Measurements from ENCODE around the gene AKR1D1. TPM values are rescaled to one million over a fixed set of nuclear protein-coding genes. Genes with fewer than 3 reads are reported as not detected.
A peak's percentile ranks its signal among the peaks of the same experiment; 100 is the strongest.

The AKR1D1 gene
- total and polyA plus RNA-seq, 2 of the 13 experiments (the other 11 are each of a cell fraction or from before 2014, with no cell fraction given): 6.9 to 37.0 TPM

DNA sequence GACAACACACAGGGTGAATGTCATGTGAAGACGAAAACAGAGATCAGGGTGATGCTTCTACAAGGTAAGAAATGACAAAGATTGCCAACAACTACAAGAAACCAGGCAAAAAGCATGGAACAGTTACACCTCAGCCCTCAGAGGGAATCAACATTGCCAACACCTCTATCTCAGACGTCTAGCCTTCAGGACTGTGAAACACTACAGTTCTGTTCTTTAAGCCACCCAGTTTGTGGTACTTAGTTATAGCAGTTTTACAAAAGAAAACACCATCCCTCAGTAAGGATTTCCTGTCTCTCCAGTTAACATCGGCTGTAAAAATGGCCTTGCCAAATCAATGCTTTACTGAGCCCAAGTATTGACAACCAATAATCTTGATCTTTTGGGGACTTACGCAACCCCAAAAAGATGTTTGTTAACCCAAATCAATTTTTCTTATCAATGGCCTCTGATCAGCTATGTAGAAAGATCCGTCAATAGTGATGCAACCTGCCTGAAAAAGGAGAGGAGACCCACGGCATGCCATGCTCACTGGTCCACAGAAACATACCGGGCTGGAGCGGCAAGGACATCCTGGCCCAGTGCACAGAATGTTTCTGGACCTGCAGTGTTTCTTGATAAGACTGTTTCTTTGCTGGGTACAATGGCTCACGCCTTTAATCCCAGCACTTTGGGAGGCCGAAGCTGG, 44.0 kb downstream of the AKR1D1 start (continued):
- TF ChIP-seq SIX1 (CRISPR knock-in tag; IDR thresholded peaks at IDR 0.05; ENCODE audit: borderline replicate concordance): 0 out of 2 replicates have a peak, but pooled peaks have one; percentile 38
- no peak for TF ChIP-seq TARDBP (CRISPR knock-in tag; IDR thresholded peaks at IDR 0.05)
- TF ChIP-seq, protein P1, sequence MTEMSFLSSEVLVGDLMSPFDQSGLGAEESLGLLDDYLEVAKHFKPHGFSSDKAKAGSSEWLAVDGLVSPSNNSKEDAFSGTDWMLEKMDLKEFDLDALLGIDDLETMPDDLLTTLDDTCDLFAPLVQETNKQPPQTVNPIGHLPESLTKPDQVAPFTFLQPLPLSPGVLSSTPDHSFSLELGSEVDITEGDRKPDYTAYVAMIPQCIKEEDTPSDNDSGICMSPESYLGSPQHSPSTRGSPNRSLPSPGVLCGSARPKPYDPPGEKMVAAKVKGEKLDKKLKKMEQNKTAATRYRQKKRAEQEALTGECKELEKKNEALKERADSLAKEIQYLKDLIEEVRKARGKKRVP (CRISPR knock-in tag; IDR thresholded peaks at IDR 0.05): peak in 1 of 2 experiments; percentile 92; a peak in 2 of 4 replicates
- no peak for TF ChIP-seq SMAD9 (CRISPR knock-in tag; IDR thresholded peaks at IDR 0.05)
- no peak for TF ChIP-seq HOXD1 (CRISPR knock-in tag; IDR thresholded peaks at IDR 0.05)
- TF ChIP-seq, protein P2, sequence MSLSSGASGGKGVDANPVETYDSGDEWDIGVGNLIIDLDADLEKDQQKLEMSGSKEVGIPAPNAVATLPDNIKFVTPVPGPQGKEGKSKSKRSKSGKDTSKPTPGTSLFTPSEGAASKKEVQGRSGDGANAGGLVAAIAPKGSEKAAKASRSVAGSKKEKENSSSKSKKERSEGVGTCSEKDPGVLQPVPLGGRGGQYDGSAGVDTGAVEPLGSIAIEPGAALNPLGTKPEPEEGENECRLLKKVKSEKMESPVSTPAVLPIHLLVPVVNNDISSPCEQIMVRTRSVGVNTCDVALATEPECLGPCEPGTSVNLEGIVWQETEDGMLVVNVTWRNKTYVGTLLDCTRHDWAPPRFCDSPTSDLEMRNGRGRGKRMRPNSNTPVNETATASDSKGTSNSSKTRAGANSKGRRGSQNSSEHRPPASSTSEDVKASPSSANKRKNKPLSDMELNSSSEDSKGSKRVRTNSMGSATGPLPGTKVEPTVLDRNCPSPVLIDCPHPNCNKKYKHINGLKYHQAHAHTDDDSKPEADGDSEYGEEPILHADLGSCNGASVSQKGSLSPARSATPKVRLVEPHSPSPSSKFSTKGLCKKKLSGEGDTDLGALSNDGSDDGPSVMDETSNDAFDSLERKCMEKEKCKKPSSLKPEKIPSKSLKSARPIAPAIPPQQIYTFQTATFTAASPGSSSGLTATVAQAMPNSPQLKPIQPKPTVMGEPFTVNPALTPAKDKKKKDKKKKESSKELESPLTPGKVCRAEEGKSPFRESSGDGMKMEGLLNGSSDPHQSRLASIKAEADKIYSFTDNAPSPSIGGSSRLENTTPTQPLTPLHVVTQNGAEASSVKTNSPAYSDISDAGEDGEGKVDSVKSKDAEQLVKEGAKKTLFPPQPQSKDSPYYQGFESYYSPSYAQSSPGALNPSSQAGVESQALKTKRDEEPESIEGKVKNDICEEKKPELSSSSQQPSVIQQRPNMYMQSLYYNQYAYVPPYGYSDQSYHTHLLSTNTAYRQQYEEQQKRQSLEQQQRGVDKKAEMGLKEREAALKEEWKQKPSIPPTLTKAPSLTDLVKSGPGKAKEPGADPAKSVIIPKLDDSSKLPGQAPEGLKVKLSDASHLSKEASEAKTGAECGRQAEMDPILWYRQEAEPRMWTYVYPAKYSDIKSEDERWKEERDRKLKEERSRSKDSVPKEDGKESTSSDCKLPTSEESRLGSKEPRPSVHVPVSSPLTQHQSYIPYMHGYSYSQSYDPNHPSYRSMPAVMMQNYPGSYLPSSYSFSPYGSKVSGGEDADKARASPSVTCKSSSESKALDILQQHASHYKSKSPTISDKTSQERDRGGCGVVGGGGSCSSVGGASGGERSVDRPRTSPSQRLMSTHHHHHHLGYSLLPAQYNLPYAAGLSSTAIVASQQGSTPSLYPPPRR (CRISPR knock-in tag; IDR thresholded peaks at IDR 0.05; ENCODE audit: borderline replicate concordance): peak; percentile 46; the same call in 1 of the 2 replicates
- TF ChIP-seq, protein P3, sequence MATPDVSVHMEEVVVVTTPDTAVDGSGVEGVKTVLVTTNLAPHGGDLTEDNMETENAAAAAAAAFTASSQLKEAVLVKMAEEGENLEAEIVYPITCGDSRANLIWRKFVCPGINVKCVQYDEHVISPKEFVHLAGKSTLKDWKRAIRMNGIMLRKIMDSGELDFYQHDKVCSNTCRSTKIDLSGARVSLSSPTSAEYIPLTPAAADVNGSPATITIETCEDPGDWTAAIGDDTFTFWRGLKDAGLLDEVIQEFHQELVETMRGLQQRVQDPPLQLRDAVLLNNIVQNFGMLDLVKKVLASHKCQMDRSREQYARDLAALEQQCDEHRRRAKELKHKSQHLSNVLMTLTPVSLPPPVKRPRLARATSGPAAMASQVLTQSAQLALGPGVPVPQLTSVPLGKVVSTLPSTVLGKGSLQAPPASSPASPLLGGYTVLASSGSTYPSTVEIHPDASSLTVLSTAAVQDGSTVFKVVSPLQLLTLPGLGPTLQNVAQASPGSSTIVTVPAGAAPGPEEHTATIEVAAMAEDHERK (CRISPR knock-in tag; IDR thresholded peaks at IDR 0.05; ENCODE audit: low read depth): no peak
- TF ChIP-seq ZNF253 (CRISPR knock-in tag; IDR thresholded peaks at IDR 0.05; ENCODE audit: borderline replicate concordance): no peak
- no peak for TF ChIP-seq ZNF496 (CRISPR knock-in tag; IDR thresholded peaks at IDR 0.05; ENCODE audit: insufficient replicate concordance)
- TF ChIP-seq, protein P4, sequence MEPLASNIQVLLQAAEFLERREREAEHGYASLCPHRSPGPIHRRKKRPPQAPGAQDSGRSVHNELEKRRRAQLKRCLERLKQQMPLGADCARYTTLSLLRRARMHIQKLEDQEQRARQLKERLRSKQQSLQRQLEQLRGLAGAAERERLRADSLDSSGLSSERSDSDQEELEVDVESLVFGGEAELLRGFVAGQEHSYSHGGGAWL (CRISPR knock-in tag; IDR thresholded peaks at IDR 0.05): no peak
- TF ChIP-seq ZNF337 (CRISPR knock-in tag; IDR thresholded peaks at IDR 0.05; ENCODE audit: borderline replicate concordance, low read depth): no peak
- no peak for TF ChIP-seq ZFP37 (CRISPR knock-in tag; IDR thresholded peaks at IDR 0.05; ENCODE audit: borderline replicate concordance)
- TF ChIP-seq, protein P5, sequence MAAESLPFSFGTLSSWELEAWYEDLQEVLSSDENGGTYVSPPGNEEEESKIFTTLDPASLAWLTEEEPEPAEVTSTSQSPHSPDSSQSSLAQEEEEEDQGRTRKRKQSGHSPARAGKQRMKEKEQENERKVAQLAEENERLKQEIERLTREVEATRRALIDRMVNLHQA (CRISPR knock-in tag; IDR thresholded peaks at IDR 0.05): peak; percentile 55; the same call in 1 of the 2 replicates
- TF ChIP-seq, protein P6, sequence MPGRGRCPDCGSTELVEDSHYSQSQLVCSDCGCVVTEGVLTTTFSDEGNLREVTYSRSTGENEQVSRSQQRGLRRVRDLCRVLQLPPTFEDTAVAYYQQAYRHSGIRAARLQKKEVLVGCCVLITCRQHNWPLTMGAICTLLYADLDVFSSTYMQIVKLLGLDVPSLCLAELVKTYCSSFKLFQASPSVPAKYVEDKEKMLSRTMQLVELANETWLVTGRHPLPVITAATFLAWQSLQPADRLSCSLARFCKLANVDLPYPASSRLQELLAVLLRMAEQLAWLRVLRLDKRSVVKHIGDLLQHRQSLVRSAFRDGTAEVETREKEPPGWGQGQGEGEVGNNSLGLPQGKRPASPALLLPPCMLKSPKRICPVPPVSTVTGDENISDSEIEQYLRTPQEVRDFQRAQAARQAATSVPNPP (CRISPR knock-in tag; IDR thresholded peaks at IDR 0.05): no peak

All from HepG2 (cell line).